GM19043 (cell line): ENCODE measurements around the gene AFF4.
"Not testable (repeated sequence)": the region's sequence is repeated elsewhere in the genome, so short reads cannot be mapped to it uniquely, and the experiment has no call there.

Source experiments
- ATAC-seq: cut with Tn5 transposase; IDR thresholded peaks from one replicate; pipeline ENCODE4 v1.9.1; 2021; ENCODE audit warnings: low read depth; ENCODE audit not compliant: unreplicated experiment

AFF4 gene

GRCh38 chr5:132963171-132964104 is at the start of gene AFF4:
Gene AFF4, minus strand, starts transcription at chr5:132963634. Its CDS starts 26,445 bp downstream, at chr5:132937189.
- peak; percentile 93 for ATAC-seq

DNA sequence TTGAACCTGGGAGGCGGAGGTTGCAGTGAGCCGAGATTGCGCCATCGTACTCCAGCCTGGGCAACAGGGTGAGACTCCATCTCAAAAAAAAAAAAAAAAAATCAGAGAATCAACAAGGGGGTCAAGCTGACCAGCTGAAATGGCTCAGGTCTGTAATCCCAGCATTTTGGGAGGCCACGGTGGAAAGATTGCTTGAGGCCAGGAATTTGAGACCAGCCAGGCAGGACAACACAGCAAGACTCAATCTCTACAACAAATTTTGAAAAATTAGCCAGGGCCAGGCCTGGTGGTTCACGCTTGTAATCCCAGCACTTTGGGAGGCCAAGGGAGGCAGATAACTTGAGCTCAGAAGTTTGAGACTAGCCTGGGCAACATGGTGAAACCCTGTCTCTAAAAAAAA is 45.0 kb upstream of the AFF4 start:
- not testable (repeated sequence) for ATAC-seq

GRCh38 chr5:133006653-133007052 is 43.2 kb upstream of the AFF4 start:
- ATAC-seq, result no peak

DNA sequence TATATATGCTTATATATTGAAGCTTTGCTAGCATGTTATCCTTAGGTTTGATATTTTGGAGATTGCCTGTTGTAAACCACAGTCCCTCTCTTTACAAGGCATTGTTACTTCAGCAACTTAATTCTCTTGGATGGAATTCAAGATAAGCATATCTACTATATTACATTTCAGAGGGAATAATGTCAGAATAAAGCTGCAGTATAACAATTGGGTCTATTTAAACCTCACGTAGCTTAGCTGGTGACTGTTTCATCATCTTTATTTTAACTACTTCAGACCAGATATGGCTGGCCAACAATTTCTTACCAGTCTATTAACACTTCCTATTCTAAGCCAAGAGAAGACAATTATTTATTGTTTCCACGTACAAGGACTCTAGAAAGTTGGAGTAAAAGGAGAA is 35.8 kb upstream of the AFF4 start:
- ATAC-seq, result no peak

DNA sequence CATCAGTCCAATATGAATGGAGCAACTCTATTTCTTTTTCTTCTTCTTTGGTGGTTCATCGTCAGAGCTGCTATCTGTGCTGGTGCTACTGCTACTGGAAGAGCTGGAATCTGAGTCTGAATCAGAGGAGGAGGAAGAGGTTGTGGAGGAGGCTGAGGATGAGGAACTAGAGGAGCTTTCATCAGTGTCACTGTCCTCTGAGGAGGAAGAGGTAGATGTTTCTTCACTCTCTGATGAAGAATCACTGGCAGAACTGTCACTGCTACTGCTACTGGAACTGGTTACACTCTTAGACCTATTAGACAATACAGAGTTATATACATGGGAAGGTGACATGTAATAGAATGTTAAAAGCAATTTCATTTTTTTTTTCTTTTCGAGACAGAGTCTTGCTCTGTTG is 35.1 kb upstream of the AFF4 start:
- ATAC-seq, result no peak

DNA sequence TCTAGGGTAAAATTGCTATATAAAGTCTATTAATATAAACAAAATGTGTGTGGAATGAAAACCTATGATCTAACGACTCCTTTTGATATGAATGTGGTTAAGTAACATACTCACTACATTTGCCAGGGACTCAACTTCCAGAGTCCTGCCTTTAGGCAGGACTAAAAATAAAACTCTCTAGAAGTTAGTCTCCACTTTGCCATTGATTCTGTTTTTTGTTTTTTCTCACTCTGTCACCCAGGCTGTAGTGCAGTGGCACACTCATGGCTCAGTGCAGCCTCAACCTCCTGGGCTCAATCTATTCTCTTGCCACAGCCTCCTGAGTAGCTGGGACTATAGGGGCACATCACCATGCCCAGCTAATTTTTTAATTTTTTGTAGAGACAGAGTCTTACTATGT is 32.9 kb upstream of the AFF4 start:
- no peak for ATAC-seq

DNA sequence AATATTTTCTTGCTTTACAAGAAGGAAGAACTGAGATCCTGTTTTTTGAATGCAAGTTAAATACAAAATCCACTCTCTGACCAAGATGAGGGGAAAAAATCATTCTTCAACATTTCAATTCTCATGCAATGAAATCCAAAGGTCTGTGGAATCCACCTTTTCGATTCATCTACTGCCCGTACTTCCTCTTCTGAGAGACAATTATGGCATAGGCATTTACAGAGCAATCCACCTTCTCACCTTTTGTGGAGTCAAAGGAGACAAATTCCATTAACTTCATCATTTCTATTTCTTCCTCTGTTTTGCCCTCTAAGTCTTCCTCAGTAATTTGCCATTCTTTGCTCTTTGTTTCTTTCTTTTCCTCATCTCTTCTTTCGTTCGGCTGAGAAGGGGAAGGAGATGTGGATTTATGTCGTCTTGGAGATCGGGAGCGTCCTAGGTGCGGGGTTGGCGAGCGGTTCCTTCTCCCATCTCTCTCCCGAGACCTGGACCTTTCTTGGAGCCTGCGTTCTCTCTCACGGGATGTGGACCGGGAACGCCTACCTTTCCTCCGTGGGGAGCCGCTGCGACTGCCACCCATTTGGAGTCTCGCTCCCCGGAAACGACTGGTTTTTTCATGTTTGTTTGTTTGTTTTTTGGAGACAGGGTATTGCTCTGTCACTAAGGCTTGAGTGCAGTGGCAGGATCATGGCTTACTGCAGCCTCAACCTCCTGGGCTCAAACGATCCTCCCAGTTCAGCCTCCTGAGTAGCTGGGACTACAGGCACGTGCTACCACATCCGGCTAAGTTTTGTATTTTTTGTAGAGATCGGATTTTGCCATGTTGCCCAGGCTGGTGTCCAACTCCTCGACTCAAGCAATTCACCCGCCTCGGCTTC is 24.3 kb upstream of the AFF4 start:
- no peak for ATAC-seq

DNA sequence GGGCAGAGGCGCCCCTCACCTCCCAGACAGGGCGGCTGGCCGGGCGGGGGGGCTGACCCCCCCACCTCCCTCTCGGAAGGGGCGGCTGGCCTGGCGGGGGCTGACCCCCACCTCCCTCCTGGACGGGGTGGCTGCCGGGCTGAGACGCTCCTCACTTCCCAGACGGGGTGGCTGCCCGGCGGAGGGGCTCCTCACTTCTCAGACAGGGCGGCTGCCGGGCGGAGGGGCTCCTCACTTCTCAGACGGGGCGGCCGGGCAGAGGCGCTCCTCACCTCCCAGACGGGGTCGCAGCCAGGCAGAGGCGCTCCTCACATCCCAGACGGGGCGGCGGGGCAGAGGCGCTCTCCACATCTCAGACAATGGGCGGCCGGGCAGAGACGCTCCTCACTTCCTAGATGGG is 19.5 kb upstream of the AFF4 start:
- not testable (repeated sequence) for ATAC-seq

DNA sequence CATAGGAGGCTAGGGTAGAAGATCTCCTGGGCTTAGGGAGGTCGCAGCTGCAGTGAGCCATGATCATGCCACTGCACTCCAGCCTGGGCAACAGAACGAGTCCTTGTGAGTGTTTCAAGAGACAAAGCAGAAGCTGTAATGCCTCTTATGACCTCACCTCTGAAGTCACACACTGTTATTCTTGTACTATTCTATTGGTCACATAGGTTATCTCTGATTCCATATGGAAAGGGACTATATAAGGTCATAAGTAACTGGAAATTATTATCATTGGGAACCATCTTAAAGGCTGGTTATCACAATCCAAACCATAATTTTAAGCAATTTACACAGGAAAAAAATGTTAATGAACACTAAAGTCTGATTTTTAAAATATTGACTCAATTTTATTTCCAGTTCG is 17.9 kb upstream of the AFF4 start:
- ATAC-seq, result no peak

DNA sequence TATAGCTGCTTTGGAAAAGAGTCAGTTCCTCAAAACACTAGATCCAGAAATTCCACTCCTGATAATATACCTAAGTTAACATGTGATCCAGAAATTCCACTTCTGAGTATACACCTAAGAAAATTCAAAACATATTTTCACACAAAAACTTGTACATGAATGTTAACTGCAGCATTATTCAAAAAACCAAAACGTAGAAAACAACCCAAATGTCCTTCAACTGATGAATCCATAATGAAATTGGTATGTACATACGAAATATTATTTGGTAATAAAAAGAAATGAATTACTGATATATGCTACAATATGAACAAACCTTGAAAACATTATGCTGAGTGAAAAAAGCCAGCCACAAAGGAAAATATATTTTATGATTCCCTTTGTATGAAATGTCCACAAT is 16.5 kb upstream of the AFF4 start:
- ATAC-seq, result no peak

GRCh38 chr5:132979367-132979940 is 16.0 kb upstream of the AFF4 start:
- ATAC-seq, result no peak

GRCh38 chr5:132976852-132977251 is 13.4 kb upstream of the AFF4 start:
- no peak for ATAC-seq

GRCh38 chr5:132972436-132972828 is 9.0 kb upstream of the AFF4 start:
- ATAC-seq, result not testable (repeated sequence)

DNA sequence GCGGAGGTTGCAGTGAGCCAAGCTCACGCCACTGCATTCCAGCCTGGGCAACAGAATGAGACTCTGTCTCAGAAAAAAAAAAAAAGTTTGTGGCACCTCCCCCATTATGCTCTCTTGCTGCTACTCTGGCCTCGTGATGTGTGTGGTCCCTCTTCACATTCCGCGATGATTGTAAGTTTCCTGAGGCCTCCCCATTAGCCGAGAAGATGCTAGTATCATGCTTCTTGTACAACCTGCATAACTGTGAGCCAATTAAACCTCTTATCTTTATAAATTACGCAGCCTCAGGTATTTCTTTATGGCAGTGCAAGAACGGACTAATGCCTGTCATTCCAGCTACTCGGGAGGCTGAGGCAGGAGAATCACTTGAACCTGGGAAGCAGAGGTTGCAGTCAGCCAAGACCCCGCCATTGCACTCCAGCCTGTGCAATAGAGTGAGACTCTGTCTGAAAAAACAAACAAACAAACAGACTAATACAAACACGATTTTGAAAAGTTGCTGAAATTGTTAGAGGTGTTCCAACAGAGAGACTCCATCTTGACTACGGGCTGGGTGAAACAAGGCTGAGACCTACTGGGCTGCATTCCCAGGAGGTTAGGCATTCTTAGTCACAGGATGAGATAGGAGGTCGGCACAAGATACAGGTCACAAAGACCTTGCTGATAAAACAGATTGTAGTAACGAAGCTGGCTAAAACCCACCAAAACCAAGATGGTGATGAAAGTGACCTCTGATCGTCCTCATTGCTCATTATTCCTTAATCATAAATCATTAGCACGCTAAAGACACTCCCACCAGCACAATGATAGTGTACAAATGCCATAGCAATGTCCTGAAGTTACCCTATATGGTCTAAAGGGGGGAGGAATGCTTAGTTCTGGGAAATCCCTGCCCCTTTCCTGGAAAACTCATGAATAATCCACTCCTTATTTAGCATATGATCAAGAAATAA is 8.3 kb upstream of the AFF4 start:
- no peak for ATAC-seq

- ATAC-seq, result no peak
These were observed 1.7 kb upstream of the AFF4 start for GRCh38 chr5:132965120-132965519.

DNA sequence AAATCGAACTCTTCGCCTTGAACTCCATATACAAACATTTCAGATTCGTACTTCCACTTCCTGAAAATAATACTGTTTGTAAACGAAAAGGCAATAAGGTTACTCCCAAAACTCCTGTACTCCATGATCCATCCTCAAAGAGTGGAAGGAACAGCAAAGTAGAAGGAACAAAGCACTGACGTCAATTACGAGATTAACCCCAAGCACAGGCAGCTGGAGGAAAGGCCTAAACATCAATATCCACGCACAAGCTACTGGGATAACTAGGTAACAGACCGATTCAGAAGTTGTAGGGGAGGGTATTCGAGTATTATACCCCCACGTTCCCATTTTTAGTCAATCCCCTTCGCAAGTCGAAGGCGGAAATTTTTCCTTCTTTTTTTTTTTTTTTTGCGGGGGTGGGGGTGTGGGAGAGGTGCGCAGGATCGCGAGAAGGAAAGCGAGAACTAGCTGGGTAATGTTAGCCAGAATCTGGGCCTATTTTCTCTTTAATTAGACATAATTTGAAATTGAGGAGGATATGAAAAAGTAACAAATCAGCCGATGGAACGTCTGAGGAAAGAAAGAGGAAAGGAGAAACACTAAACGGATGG is 909 bp downstream of the AFF4 start:
- ATAC-seq, result no peak

GRCh38 chr5:132961887-132962286 is 1.5 kb downstream of the AFF4 start:
- no peak for ATAC-seq

DNA sequence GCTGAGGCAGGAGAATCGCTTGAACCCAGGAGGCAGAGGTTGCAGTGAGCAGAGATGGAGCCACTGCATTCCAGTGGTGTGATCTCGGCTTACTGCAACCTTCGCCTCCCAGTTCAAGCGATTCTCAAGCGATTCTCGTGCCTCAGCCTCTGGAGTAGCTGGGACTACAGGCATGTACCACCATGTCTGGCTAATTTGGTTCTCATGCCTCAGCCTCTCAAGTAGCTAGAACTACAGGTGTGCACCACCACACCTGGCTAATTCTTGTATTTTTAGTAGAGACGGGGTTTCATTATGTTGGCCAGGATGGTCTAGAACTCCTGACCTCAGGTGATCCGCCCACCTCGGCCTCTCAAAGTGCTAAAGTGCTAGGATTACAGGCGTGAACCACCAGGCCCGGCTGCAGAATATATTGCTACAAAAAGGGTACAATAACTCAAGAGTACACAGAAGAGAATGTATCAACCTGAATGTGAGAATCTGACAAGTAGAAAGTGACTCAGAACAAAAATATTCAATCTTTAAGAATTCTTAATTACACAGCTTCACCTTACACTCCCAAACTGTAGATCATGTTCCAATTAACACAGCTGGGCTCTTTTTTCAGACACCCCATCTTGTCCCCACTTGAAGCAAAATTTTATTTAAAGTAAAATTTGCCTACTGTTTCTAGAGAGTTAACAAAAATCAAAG is 2.2 kb downstream of the AFF4 start:
- ATAC-seq, result not testable (repeated sequence)
